A673 (cell line): Measurements from ENCODE around the gene PKP3. TPM values are rescaled to one million over a fixed set of nuclear protein-coding genes. Genes with fewer than 3 reads are reported as not detected.

Experiments
- BruUV-seq: library from RNA; stranded (reverse); fragments of 400-500 nt; replicated peaks from 2 replicates; lab custom pipeline; 2021; lab: Mats Ljungman, UMichigan
- CTCF ChIA-PET: fragments of 300-600 bp; sonication (Branson Sonifier 250); formaldehyde crosslinking; loops from one replicate; lab custom pipeline; 2022; ENCODE audit warnings: antibody characterized with exemption; lab: Charles Lee
- POLR2A ChIA-PET: fragments of 300-600 bp; sonication (Branson Sonifier 250); formaldehyde crosslinking; loops from one replicate; lab custom pipeline; 2022; ENCODE audit warnings: antibody characterized with exemption; ENCODE audit not compliant: low non-redundant PET; lab: Charles Lee
- DNase-seq: peaks from one replicate; pipeline ENCODE4 v3.0.0-alpha.2; 2015; ENCODE audit warnings: low spot score
- H3K27ac ChIP-seq: fragments of 200-600 bp; sonication (generic); 2 replicates; pipeline ENCODE4 v1.5.1; 2016; ENCODE audit warnings: mixed run types, low read depth, mild to moderate bottlenecking, mixed read lengths, antibody characterized with exemption, low read length; ENCODE audit not compliant: poor library complexity, severe bottlenecking
- H3K27me3 ChIP-seq: fragments of 200-600 bp; sonication (generic); replicated peaks from 2 replicates; pipeline ENCODE4 v1.6.1; 2017; ENCODE audit warnings: mixed run types, low read depth, mild to moderate bottlenecking, mixed read lengths, antibody characterized with exemption, low read length; ENCODE audit not compliant: insufficient read depth, poor library complexity
- H3K36me3 ChIP-seq: fragments of 200-600 bp; sonication (generic); 2 replicates; pipeline ENCODE4 v1.6.1; 2016; ENCODE audit warnings: mixed run types, mild to moderate bottlenecking, mixed read lengths, antibody characterized with exemption, low read length; ENCODE audit not compliant: insufficient read depth, poor library complexity, severe bottlenecking
- H3K4me1 ChIP-seq: fragments of 200-600 bp; sonication (generic); 2 replicates; pipeline ENCODE4 v1.6.1; 2017; ENCODE audit warnings: mixed run types, mild to moderate bottlenecking, mixed read lengths, antibody characterized with exemption, low read length; ENCODE audit not compliant: insufficient read depth, poor library complexity, severe bottlenecking
- H3K4me3 ChIP-seq: fragments of 200-600 bp; sonication (generic); 2 replicates; pipeline ENCODE4 v1.5.1; 2016; ENCODE audit warnings: low read depth, mixed run types, mild to moderate bottlenecking, mixed read lengths, low read length; ENCODE audit not compliant: poor library complexity, severe bottlenecking
- H3K9me3 ChIP-seq: fragments of 200-600 bp; sonication (generic); 2 replicates; pipeline ENCODE4 v1.6.1; 2016; ENCODE audit warnings: mixed run types, low read depth, mild to moderate bottlenecking, mixed read lengths, antibody characterized with exemption, low read length; ENCODE audit not compliant: poor library complexity, severe bottlenecking
- CTCF ChIP-seq: fragments of 300-800, 200-600 bp; sonication (generic); conservative IDR thresholded peaks from 2 replicates; pipeline ENCODE4 v1.5.1; 2017; ENCODE audit warnings: low read depth, mild to moderate bottlenecking, antibody characterized with exemption, low read length, moderate library complexity, mixed read lengths
- EZH2 ChIP-seq: fragments of 200-600 bp; sonication (generic); IDR thresholded peaks from 2 replicates; pipeline ENCODE4 v1.6.1; 2017; ENCODE audit warnings: borderline replicate concordance, low read depth, mild to moderate bottlenecking, mixed read lengths, antibody characterized with exemption, low read length; ENCODE audit not compliant: poor library complexity, severe bottlenecking
- intact Hi-C: fragments of 100-400 bp; cut with micrococcal nuclease; formaldehyde crosslinking; loops from one replicate; pipeline ENCODE4 v1.10.0; 2022; ENCODE audit not compliant: unreplicated experiment
- total RNA-seq: library from RNA; stranded (reverse); gene quantifications from 2 replicates; pipeline ENCODE4 v1.2.3, GENCODE V29; 2021

Gene PKP3
- total RNA-seq, 1 experiment from 2014 or later: not detected

DNA sequence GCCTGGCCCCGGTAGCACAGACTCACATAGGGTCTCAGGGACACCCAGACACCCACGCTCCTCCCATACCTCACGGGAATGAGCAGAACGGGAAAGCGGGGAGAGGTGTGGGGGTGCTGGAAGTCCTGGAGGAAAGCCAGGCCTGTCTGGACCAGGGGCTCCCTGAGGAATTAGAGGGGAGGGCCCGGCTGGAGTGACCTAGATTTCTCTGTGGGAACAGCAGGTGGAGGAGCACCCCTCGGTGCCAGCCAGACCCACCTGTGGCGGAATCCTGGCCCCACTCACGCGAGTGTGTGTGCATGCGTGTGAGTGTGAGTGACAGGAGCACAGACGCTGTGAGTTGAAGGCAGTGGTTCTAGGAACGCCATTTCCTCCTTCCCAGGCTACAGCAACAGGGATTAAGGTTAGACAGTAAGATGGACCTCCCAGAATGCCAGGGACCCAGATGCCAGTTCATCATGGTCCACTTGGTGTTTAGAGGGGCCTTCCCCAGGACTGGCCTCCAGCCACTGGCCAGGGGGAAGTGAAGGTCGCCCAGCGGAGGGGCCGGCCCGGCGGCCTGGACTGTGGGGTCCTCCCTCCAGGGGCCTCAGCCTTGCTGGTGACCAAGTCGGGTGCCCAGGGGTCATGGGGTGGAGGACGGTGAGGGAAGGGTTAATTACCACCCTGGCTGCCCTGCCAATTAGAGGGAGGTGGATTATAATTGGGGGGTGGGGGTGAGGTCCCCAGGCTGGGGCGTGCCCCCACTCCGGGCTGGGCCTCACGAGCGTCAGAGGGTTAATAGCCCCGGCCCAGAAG, 1.0 kb downstream of the PKP3 start:
- POLR2A ChIA-PET: no interaction called here
- H3K27ac ChIP-seq: no peak overlapping the region
- H3K4me3 ChIP-seq: no peak overlapping the region
- no peaks in the 10 kb centered on the region for H3K9me3 ChIP-seq
- CTCF ChIA-PET: no interaction called here
- DNase-seq: no peak
- intact Hi-C loops: no loop called here
- no peaks in the 10 kb centered on the region for H3K4me1 ChIP-seq
- H3K36me3 ChIP-seq: no peaks in the 10 kb centered on the region
- TF ChIP-seq EZH2: no peak
- no peak for TF ChIP-seq CTCF
- no peaks in the 10 kb centered on the region for H3K27me3 ChIP-seq
- no TSS peak for BruUV-seq

- TF ChIP-seq CTCF (no peak), EZH2 (no peak)
- POLR2A ChIA-PET: no interaction called here
- no peaks in the 10 kb centered on the region for H3K9me3 ChIP-seq
- H3K27me3 ChIP-seq: no peaks in the 10 kb centered on the region
- no peak overlapping the region for H3K27ac ChIP-seq
- BruUV-seq: no TSS peak
- no peaks in the 10 kb centered on the region for H3K4me1 ChIP-seq
- H3K4me3 ChIP-seq: no peak overlapping the region
- no peaks in the 10 kb centered on the region for H3K36me3 ChIP-seq
- CTCF ChIA-PET: no interaction called here
- DNase-seq: no peak
- intact Hi-C loops: no loop called here
These were observed 1.9 kb downstream of the PKP3 start for GRCh38 chr11:395866-396265.

DNA sequence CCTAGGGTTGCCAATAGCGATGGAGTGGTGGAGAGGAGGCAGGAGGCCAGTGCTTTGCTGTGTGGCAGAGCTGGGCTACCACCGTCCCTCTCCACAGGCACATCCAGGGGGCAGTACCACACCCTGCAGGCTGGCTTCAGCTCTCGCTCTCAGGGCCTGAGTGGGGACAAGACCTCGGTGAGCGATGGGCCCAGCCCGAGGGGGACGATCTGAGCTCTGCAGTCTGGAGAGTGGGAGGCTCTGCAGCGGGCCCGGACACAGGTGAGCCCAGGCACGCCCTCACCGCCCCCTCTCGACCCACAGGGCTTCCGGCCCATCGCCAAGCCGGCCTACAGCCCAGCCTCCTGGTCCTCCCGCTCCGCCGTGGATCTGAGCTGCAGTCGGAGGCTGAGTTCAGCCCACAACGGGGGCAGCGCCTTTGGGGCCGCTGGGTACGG, 2.5 kb downstream of the PKP3 start:
- no peak for DNase-seq
- Histone ChIP-seq H3K4me3 (no peak overlapping the region), H3K36me3 (no peaks in the 10 kb centered on the region), H3K27ac (no peak overlapping the region), H3K9me3 (no peaks in the 10 kb centered on the region), H3K4me1 (no peaks in the 10 kb centered on the region), H3K27me3 (no peaks in the 10 kb centered on the region)
- intact Hi-C loops: no loop called here
- TF ChIP-seq EZH2 (no peak), CTCF (0 out of 2 replicates have a peak, but pooled peaks have one; percentile 15)
- ChIA-PET CTCF (no interaction called here), POLR2A (no interaction called here)
- BruUV-seq: no TSS peak
